Measurements from ENCODE around the gene SFT2D3.

- TF ChIP-seq POLR2A (IDR thresholded peaks at IDR 0.05; ENCODE audit: borderline replicate concordance, extremely low read depth, insufficient read depth, insufficient read length): no peak
- no peak for TF ChIP-seq RAD21 (IDR thresholded peaks at IDR 0.05; ENCODE audit: low read depth)
- no peak for TF ChIP-seq MAX (IDR thresholded peaks at IDR 0.05)
- TF ChIP-seq CTCF (IDR thresholded peaks at IDR 0.05 in 2 of 3, conservative IDR thresholded peaks at IDR 0.05 in 1 of 3; ENCODE audit: borderline replicate concordance in 1 of 3, insufficient read depth in 1 of 3, low read depth in 2 of 3, low read length in 2 of 3): no peak
Observed at GRCh38 chr2:127735537-127736399, 34.5 kb downstream of the SFT2D3 start.

Data from HCT116 (cell line).